Effector memory CD8-positive, alpha-beta T cell (primary cell): Measurements from ENCODE around the gene FAM25C.
"Not testable (repeated sequence)": the region's sequence is repeated elsewhere in the genome, so short reads cannot be mapped to it uniquely, and the experiment has no call there.

Experiments
- ATAC-seq: fragments of 150-1000 bp; cut with Tn5 transposase; replicated peaks from 2 replicates; pipeline ENCODE4 v1.10.0; 2021; ENCODE audit warnings: mild to moderate bottlenecking, moderate library complexity
- DNase-seq, 3 experiments: peaks; one replicate each; pipeline ENCODE4 v3.0.0; 2021
- H3K27ac Mint-ChIP-seq, 2 donors: one replicate each; pipeline ENCODE4 v1.8.0; 2022; ENCODE audit warnings: mild to moderate bottlenecking in 2 of 2, mixed read lengths in 2 of 2, moderate library complexity in 2 of 2
- H3K27me3 Mint-ChIP-seq, 2 donors: one replicate each; pipeline ENCODE4 v1.8.0; 2022; ENCODE audit warnings: mixed read lengths in 2 of 2
- H3K36me3 Mint-ChIP-seq: one replicate; pipeline ENCODE4 v1.8.0; 2022; ENCODE audit warnings: mild to moderate bottlenecking, moderate library complexity, mixed read lengths; ENCODE audit not compliant: insufficient read depth
- H3K4me1 Mint-ChIP-seq, 2 donors: one replicate each; pipeline ENCODE4 v1.8.0; 2022; ENCODE audit warnings: low read depth in 2 of 2, mixed read lengths in 2 of 2
- H3K4me3 Mint-ChIP-seq, 2 donors: one replicate each; pipeline ENCODE4 v1.8.0; 2022; ENCODE audit warnings: mild to moderate bottlenecking in 2 of 2, mixed read lengths in 2 of 2, moderate library complexity in 2 of 2
- H3K9me3 Mint-ChIP-seq, 2 donors: one replicate each; pipeline ENCODE4 v1.8.0; 2022; ENCODE audit warnings: mixed read lengths in 2 of 2
- total RNA-seq, 9 experiments: gene quantifications; one replicate each; lab custom pipeline; 2026; lab: John Stamatoyannopoulos, UW

The FAM25C gene
- 0 reads per million in 9 experiments for total RNA-seq

GRCh38 chr10:47999691-48000090 lies at the start of gene FAM25C:
Gene FAM25C (minus strand): TSS chr10:47999791. CDS start chr10:47999765, 26 bp downstream.
- ATAC-seq, H3K27ac Mint-ChIP-seq, H3K36me3 Mint-ChIP-seq, H3K9me3 Mint-ChIP-seq, DNase-seq, H3K4me3 Mint-ChIP-seq, H3K4me1 Mint-ChIP-seq, H3K27me3 Mint-ChIP-seq: not testable (repeated sequence)

- not testable (repeated sequence) for H3K27me3 Mint-ChIP-seq, H3K27ac Mint-ChIP-seq, H3K4me3 Mint-ChIP-seq, H3K9me3 Mint-ChIP-seq, H3K4me1 Mint-ChIP-seq, H3K36me3 Mint-ChIP-seq, DNase-seq, ATAC-seq
These were observed 45.0 kb upstream of the FAM25C start for GRCh38 chr10:48044557-48044956.

DNA sequence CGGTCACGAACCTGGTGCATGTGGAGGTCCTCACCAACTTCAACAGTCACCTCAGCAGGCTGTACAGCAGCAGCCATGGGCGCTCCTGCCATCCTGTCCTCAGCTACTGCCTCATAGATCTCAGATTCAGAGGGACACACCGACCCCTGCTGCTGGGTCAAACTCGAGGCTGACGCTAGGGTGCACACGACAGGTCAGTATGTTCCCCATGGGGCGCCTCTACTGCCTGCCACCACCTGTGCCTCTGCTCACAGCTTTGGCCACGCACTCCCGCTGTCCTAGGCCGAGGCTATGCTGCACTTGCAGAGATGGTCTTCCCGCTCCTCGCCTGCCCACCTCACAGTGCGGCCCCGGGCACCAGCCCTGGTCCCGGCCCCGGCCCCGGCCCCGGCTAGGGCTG lies 31.8 kb upstream of the FAM25C start:
- not testable (repeated sequence) for H3K9me3 Mint-ChIP-seq, DNase-seq, H3K27ac Mint-ChIP-seq, H3K36me3 Mint-ChIP-seq, H3K27me3 Mint-ChIP-seq, H3K4me3 Mint-ChIP-seq, H3K4me1 Mint-ChIP-seq, ATAC-seq

- H3K36me3 Mint-ChIP-seq, H3K27me3 Mint-ChIP-seq, H3K4me1 Mint-ChIP-seq, H3K27ac Mint-ChIP-seq, H3K4me3 Mint-ChIP-seq, ATAC-seq, DNase-seq, H3K9me3 Mint-ChIP-seq: not testable (repeated sequence)
These were observed 2.7 kb upstream of the FAM25C start for GRCh38 chr10:48002306-48002705.

DNA sequence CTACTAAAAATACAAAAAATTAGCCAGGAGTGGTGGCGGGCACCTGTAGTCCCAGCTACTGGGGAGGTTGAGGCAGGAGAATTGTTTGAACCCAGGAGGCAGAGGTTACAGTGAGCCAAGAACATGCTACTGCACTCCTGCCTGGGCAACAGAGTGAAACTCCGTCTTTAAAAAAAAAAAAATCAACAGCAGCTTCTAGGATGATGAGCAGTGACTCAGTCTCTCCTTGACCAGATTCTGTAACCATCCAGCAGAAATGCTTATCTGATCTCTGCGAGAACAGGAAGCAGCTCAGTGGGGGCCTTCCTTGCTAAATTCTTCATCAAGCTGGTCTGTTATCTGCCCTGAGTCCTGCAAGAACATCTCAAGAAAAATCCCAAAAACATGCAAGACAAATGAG lies 5.5 kb downstream of the FAM25C start:
- H3K27me3 Mint-ChIP-seq, H3K4me1 Mint-ChIP-seq, H3K4me3 Mint-ChIP-seq, DNase-seq, H3K36me3 Mint-ChIP-seq, H3K9me3 Mint-ChIP-seq, H3K27ac Mint-ChIP-seq, ATAC-seq: not testable (repeated sequence)

DNA sequence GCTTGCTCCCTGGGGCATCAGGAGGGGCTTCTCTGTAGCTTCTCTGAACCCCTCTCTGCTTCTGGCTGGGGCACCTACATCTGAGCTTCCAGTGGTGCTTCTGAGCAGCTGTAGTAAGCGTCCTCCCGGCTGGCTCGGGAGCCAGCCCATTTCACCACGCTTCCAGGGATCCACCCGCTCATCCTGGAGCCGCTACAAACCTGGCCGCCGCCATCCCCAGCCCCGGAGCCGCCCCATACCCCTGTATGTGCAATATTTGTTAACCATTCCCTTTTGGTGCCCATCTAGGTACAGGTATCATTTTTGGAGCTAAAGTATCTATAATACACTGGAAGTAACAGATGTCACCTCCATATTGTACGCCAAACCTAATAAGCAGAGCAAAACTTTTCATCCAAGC lies 7.0 kb downstream of the FAM25C start:
- H3K4me3 Mint-ChIP-seq, H3K9me3 Mint-ChIP-seq: not testable (repeated sequence)

GRCh38 chr10:47991706-47992105 lies 7.9 kb downstream of the FAM25C start:
- not testable (repeated sequence) for H3K4me3 Mint-ChIP-seq, H3K27me3 Mint-ChIP-seq, H3K4me1 Mint-ChIP-seq, H3K36me3 Mint-ChIP-seq, ATAC-seq, H3K27ac Mint-ChIP-seq, H3K9me3 Mint-ChIP-seq, DNase-seq

More for the DNA sequence above, 7.0 kb downstream of the FAM25C start:
- not testable (repeated sequence) for H3K27me3 Mint-ChIP-seq, H3K4me1 Mint-ChIP-seq, ATAC-seq, H3K36me3 Mint-ChIP-seq, H3K27ac Mint-ChIP-seq, DNase-seq

- ATAC-seq, H3K27ac Mint-ChIP-seq, H3K4me1 Mint-ChIP-seq, DNase-seq, H3K9me3 Mint-ChIP-seq, H3K4me3 Mint-ChIP-seq, H3K36me3 Mint-ChIP-seq, H3K27me3 Mint-ChIP-seq: not testable (repeated sequence)
These were observed 9.5 kb downstream of the FAM25C start for GRCh38 chr10:47990097-47990496.

- H3K4me1 Mint-ChIP-seq, DNase-seq, H3K9me3 Mint-ChIP-seq, ATAC-seq, H3K36me3 Mint-ChIP-seq, H3K4me3 Mint-ChIP-seq, H3K27me3 Mint-ChIP-seq, H3K27ac Mint-ChIP-seq: not testable (repeated sequence)
These were observed 10.0 kb downstream of the FAM25C start for GRCh38 chr10:47989542-47989950.

- not testable (repeated sequence) for DNase-seq, H3K4me3 Mint-ChIP-seq, H3K27me3 Mint-ChIP-seq, H3K27ac Mint-ChIP-seq, H3K4me1 Mint-ChIP-seq, ATAC-seq, H3K9me3 Mint-ChIP-seq, H3K36me3 Mint-ChIP-seq
These were observed 10.7 kb downstream of the FAM25C start for GRCh38 chr10:47988718-47989541.

DNA sequence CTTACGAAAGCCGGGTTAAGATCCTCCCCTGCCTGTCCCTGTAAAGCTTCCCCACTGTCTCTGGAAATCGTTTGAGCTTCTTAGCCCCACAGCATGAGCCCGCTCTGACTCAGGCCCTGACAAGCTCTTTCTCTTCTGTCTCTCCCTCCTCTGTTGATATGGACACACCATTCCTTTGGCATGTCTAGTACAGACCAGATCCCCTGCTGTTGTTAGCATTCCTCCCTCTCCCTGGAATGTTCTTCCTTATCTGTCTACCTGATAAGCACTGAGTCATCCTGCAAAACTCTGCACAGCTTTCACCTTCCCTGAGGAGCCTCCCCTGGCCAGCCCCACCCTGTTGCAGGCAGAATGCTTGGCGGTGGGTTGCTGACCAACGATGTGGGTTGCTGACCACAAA lies 11.6 kb downstream of the FAM25C start:
- H3K36me3 Mint-ChIP-seq, DNase-seq, H3K4me3 Mint-ChIP-seq, H3K4me1 Mint-ChIP-seq, ATAC-seq, H3K27me3 Mint-ChIP-seq, H3K27ac Mint-ChIP-seq, H3K9me3 Mint-ChIP-seq: not testable (repeated sequence)

DNA sequence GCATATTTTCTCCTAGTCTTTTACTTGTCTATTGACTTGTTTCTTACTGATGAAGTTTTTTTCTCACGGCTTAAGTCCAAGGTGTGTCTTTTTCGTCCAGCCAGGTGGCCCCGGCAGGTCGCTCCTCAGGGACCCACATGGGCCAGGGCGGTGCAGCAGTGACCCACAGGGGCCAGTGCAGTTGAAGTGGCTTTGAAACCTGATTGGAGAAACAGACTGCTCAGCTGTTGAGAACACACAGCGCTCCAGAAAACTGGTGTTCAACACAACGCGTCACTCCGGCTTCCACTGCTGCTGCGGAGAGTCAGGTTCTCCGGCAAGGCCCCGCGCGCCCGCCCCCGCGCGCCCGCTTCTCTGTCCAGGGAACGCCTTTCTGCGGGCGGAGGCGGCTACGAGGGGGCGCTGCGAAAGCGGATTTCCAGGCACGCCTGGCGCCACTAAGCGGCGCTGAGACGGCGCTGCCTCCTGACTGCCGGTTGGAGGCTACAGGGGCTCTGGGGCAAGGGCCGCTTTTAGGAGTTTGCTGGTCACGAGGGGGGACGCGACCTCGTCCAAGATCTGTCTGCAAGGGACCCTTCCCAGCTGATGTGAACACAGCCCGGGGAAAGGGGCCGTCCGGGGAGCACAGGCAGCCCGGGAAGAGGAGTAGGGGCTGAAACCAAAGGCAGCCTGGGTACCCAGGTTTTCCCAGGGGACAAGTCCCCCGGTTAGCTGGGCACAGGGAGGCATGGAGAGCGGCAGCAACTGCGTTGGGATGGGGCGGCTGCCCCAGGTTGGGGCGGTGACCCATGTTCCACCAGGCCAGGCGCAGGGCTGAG lies 13.0 kb downstream of the FAM25C start:
- not testable (repeated sequence) for H3K36me3 Mint-ChIP-seq, H3K4me3 Mint-ChIP-seq, H3K27me3 Mint-ChIP-seq, H3K9me3 Mint-ChIP-seq, DNase-seq, H3K4me1 Mint-ChIP-seq, H3K27ac Mint-ChIP-seq
- peak; percentile 54 for ATAC-seq

- H3K4me3 Mint-ChIP-seq, H3K4me1 Mint-ChIP-seq, H3K27ac Mint-ChIP-seq, H3K27me3 Mint-ChIP-seq, H3K36me3 Mint-ChIP-seq, H3K9me3 Mint-ChIP-seq, ATAC-seq, DNase-seq: not testable (repeated sequence)
These were observed 24.2 kb downstream of the FAM25C start for GRCh38 chr10:47975409-47975808.

DNA sequence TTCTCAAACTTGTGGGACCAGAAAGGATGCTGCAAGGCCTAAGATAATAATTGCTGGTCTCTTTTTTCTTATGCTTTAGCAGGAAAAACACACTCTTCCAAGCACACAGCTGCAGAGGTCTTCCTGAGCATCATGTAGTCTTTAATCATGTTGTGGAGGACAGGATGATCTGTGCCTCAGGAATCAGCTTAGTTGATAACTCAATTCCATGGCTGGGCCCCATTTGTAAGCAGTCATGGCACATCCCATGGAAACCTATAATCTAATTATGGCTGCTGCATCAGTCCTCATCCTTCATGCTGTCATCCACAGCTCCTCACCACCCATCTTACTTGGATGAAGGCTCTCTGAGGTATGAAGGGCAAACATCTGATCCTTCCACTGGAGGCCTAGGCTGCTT lies 26.5 kb downstream of the FAM25C start:
- not testable (repeated sequence) for H3K4me3 Mint-ChIP-seq, ATAC-seq, H3K27ac Mint-ChIP-seq, H3K36me3 Mint-ChIP-seq, H3K9me3 Mint-ChIP-seq, H3K27me3 Mint-ChIP-seq, H3K4me1 Mint-ChIP-seq, DNase-seq
